T-helper 2 cell treated with Interferon-gamma antibody and Interleukin-4, amounts not matched to agents 100 ng/mL and 5 ng/mL, for 36 hours (primary cell): ENCODE results near the gene CERS1. TPM values are rescaled to one million over a fixed set of nuclear protein-coding genes. Genes with fewer than 3 reads are reported as not detected.

Experiments used
- intact Hi-C: fragments of 100-400 bp; cut with micrococcal nuclease; formaldehyde crosslinking; loops from one replicate; pipeline ENCODE4 v1.15.1; 2023
- total RNA-seq: library from RNA; stranded (reverse); gene quantifications from 2 replicates; pipeline ENCODE4 v1.2.3, GENCODE V29; 2022

Gene CERS1
- total RNA-seq, 1 donor from 2014 or later = not detected

- intact Hi-C loops = no loop called here
Measured at GRCh38 chr19:18876865-18877264, 19.1 kb downstream of the CERS1 start.

GRCh38 chr19:18875726-18876125 lies 20.2 kb downstream of the CERS1 start:
- intact Hi-C loops = no loop called here

GRCh38 chr19:18871543-18871942 lies 24.4 kb downstream of the CERS1 start:
- intact Hi-C loops = no loop called here

GRCh38 chr19:18870531-18871172 lies 25.3 kb downstream of the CERS1 start:
- intact Hi-C loops = no loop called here

- intact Hi-C loops = no loop called here
Measured at GRCh38 chr19:18869781-18870530, 26.0 kb downstream of the CERS1 start.

- intact Hi-C loops = no loop called here
Measured at GRCh38 chr19:18869023-18869618, 26.8 kb downstream of the CERS1 start.

GRCh38 chr19:18868380-18869022 lies 27.5 kb downstream of the CERS1 start:
- intact Hi-C loops = no loop called here

- intact Hi-C loops = no loop called here
Measured at GRCh38 chr19:18867751-18868150, 28.2 kb downstream of the CERS1 start.

GRCh38 chr19:18867199-18867598 lies 28.8 kb downstream of the CERS1 start:
- intact Hi-C loops = no loop called here

- intact Hi-C loops = no loop called here
Measured at GRCh38 chr19:18866800-18867123, 29.2 kb downstream of the CERS1 start.

- intact Hi-C loops = no loop called here
Measured at GRCh38 chr19:18865973-18866799, 29.8 kb downstream of the CERS1 start.

- intact Hi-C loops = no loop called here
Measured at GRCh38 chr19:18865106-18865972, 30.6 kb downstream of the CERS1 start.

- intact Hi-C loops = no loop called here
Measured at GRCh38 chr19:18863843-18864362, 32.1 kb downstream of the CERS1 start.

GRCh38 chr19:18862976-18863842 lies 32.7 kb downstream of the CERS1 start:
- intact Hi-C loops = no loop called here

GRCh38 chr19:18861917-18862316 lies 34.0 kb downstream of the CERS1 start:
- intact Hi-C loops = no loop called here

- intact Hi-C loops = no loop called here
Measured at GRCh38 chr19:18861235-18861634, 34.7 kb downstream of the CERS1 start.

GRCh38 chr19:18860725-18861124 lies 35.2 kb downstream of the CERS1 start:
- intact Hi-C loops = no loop called here

GRCh38 chr19:18860302-18860700 lies 35.7 kb downstream of the CERS1 start:
- intact Hi-C loops = no loop called here

- intact Hi-C loops = no loop called here
Measured at GRCh38 chr19:18859676-18860301, 36.2 kb downstream of the CERS1 start.
